Endothelial cell (in vitro differentiated cells): ENCODE data around the gene DISP3. TPM values are rescaled to one million over a fixed set of nuclear protein-coding genes. Genes with fewer than 3 reads are reported as not detected.

Source experiments
- DNase-seq: peaks from one replicate; pipeline ENCODE4 v3.0.0; 2021; ENCODE audit warnings: low spot score
- H3K27ac Mint-ChIP-seq: one replicate; pipeline ENCODE4 v1.8.0; 2021; ENCODE audit warnings: mixed read lengths, inconsistent platforms; ENCODE audit not compliant: unreplicated experiment
- H3K27me3 Mint-ChIP-seq: one replicate; pipeline ENCODE4 v1.8.0; 2021; ENCODE audit warnings: mild to moderate bottlenecking, moderate library complexity, mixed read lengths, inconsistent platforms; ENCODE audit not compliant: unreplicated experiment
- H3K36me3 Mint-ChIP-seq: one replicate; pipeline ENCODE4 v1.8.0; 2021; ENCODE audit warnings: mild to moderate bottlenecking, low read depth, mixed read lengths, inconsistent platforms; ENCODE audit not compliant: unreplicated experiment
- H3K4me1 Mint-ChIP-seq: one replicate; pipeline ENCODE4 v1.8.0; 2021; ENCODE audit warnings: mild to moderate bottlenecking, mixed read lengths, inconsistent platforms; ENCODE audit not compliant: unreplicated experiment
- H3K4me3 Mint-ChIP-seq: one replicate; pipeline ENCODE4 v1.8.0; 2021; ENCODE audit warnings: mild to moderate bottlenecking, mixed read lengths, inconsistent platforms; ENCODE audit not compliant: unreplicated experiment
- H3K9me3 Mint-ChIP-seq: one replicate; pipeline ENCODE4 v1.8.0; 2021; ENCODE audit warnings: mixed read lengths, inconsistent platforms; ENCODE audit not compliant: unreplicated experiment
- CTCF ChIP-seq: fragments of 200-600 bp; sonication (generic); IDR thresholded peaks from one replicate; pipeline ENCODE4 v1.5.0; 2021; ENCODE audit warnings: antibody characterized with exemption; ENCODE audit not compliant: unreplicated experiment
- total RNA-seq: library from RNA; stranded (reverse); fragmentation: NEBNext Ultra II Directional; extraction: Animal tissue kit (Norgen Biotek cat#: 25700); gene quantifications from one replicate; pipeline ENCODE4 v1.2.1, GENCODE V29; 2021; ENCODE audit not compliant: unreplicated experiment

DISP3 gene
- total RNA-seq, 1 donor from 2014 or later: 1.6 TPM

- H3K4me3 Mint-ChIP-seq: no peak overlapping the region
- H3K9me3 Mint-ChIP-seq: no peaks in the 10 kb centered on the region
- peaks cover 3% of the 10 kb centered on the region for H3K36me3 Mint-ChIP-seq
- no peak for TF ChIP-seq CTCF
- H3K27ac Mint-ChIP-seq: no peak overlapping the region
- peaks cover 9% of the 10 kb centered on the region for H3K27me3 Mint-ChIP-seq
- DNase-seq: no peak
- H3K4me1 Mint-ChIP-seq: peaks cover 19% of the 10 kb centered on the region
Measured at GRCh38 chr1:11488966-11489625, 10.1 kb downstream of the DISP3 start.

- DNase-seq: no peak
Measured at GRCh38 chr1:11492235-11492634, 13.3 kb downstream of the DISP3 start.

GRCh38 chr1:11493972-11494655 lies 15.2 kb downstream of the DISP3 start:
- Mint-ChIP-seq H3K27me3 (peaks cover 2% of the 10 kb centered on the region), H3K4me3 (no peak overlapping the region), H3K27ac (no peak overlapping the region), H3K36me3 (peaks cover 3% of the 10 kb centered on the region), H3K4me1 (no peaks in the 10 kb centered on the region), H3K9me3 (no peaks in the 10 kb centered on the region)
- no peak for DNase-seq
- TF ChIP-seq CTCF: no peak

More at GRCh38 chr1:11492235-11492634, 13.3 kb downstream of the DISP3 start:
- Mint-ChIP-seq H3K27me3 (peaks cover 2% of the 10 kb centered on the region), H3K4me1 (no peaks in the 10 kb centered on the region), H3K36me3 (peaks cover 3% of the 10 kb centered on the region), H3K9me3 (no peaks in the 10 kb centered on the region), H3K4me3 (no peak overlapping the region), H3K27ac (no peak overlapping the region)
- no peak for TF ChIP-seq CTCF

- peaks cover 4% of the 10 kb centered on the region for H3K4me1 Mint-ChIP-seq
- H3K27me3 Mint-ChIP-seq: no peaks in the 10 kb centered on the region
- no peak overlapping the region for H3K4me3 Mint-ChIP-seq
- no peaks in the 10 kb centered on the region for H3K9me3 Mint-ChIP-seq
- H3K27ac Mint-ChIP-seq: no peak overlapping the region
- DNase-seq: no peak
- TF ChIP-seq CTCF: no peak
- peaks cover 3% of the 10 kb centered on the region for H3K36me3 Mint-ChIP-seq
Measured at GRCh38 chr1:11494771-11495170, 15.8 kb downstream of the DISP3 start.

- no peak for DNase-seq
- H3K27me3 Mint-ChIP-seq: peaks cover under 1% of the 10 kb centered on the region
- no peak overlapping the region for H3K4me3 Mint-ChIP-seq
- H3K9me3 Mint-ChIP-seq: no peaks in the 10 kb centered on the region
- no peak overlapping the region for H3K27ac Mint-ChIP-seq
- peaks cover 4% of the 10 kb centered on the region for H3K4me1 Mint-ChIP-seq
- H3K36me3 Mint-ChIP-seq: peaks cover 3% of the 10 kb centered on the region
- no peak for TF ChIP-seq CTCF
Measured at GRCh38 chr1:11495579-11495978, 16.6 kb downstream of the DISP3 start.
